Right ventricle myocardium superior (tissue), 1 donor: ENCODE results near the gene IGFBP5. TPM values are rescaled to one million over a fixed set of nuclear protein-coding genes. Genes with fewer than 3 reads are reported as not detected.

Experiments
- ATAC-seq: fragments of 200-7000 bp; cut with Tn5 transposase; one replicate; pipeline ENCODE4 v1.9.1; 2020; ENCODE audit warnings: mild to moderate bottlenecking; ENCODE audit not compliant: poor library complexity
- DNase-seq: peaks from one replicate; pipeline ENCODE4 v3.0.0-alpha.2; 2020
- intact Hi-C: fragments of 100-400 bp; cut with DNase I; formaldehyde crosslinking; loops from one replicate; pipeline ENCODE4 v1.11.2; 2022
- total RNA-seq: library from RNA; stranded (reverse); fragmentation: NEBNext Ultra II Directional; extraction: Animal tissue kit (Norgen Biotek cat#: 25700); gene quantifications from one replicate; pipeline ENCODE4 v1.2.1, GENCODE V29; 2021
- donor health status: DM: no; HTN: yes; CAD: no; lungs with severe emphysema.

Gene IGFBP5
- total RNA-seq, 1 donor from 2014 or later, result 134 TPM

GRCh38 chr2:216635171-216635570 lies 60.2 kb downstream of the IGFBP5 start:
- ATAC-seq (no peak), DNase-seq (no peak)
- intact Hi-C loops, result no loop called here

- intact Hi-C loops, result no loop called here
- no peak for DNase-seq
- no peak for ATAC-seq
Measured at GRCh38 chr2:216634370-216635148, 60.8 kb downstream of the IGFBP5 start.

DNA sequence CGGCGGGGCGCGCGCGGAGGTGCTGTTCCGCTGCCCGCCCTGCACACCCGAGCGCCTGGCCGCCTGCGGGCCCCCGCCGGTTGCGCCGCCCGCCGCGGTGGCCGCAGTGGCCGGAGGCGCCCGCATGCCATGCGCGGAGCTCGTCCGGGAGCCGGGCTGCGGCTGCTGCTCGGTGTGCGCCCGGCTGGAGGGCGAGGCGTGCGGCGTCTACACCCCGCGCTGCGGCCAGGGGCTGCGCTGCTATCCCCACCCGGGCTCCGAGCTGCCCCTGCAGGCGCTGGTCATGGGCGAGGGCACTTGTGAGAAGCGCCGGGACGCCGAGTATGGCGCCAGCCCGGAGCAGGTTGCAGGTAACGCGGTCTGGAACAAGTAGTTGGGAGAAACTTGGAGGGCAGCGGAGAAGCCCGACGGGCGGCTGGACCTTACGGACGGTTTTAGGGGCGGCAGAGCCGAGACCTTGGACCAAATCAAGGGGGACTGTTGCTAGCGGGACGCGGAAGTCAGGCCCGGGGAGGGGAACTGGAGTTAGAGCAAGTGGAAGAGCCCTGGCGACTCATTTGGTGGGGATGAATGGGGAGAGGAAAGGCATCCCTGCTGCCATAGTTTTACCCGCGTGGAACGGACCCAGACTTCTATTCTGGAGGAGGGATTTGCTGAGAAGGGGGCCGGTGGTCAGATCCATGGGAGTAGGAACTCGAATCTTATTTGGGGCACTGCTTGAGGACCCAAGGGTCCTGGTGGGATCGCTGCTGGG lies 61.6 kb downstream of the IGFBP5 start:
- DNase-seq (peak; percentile 48), ATAC-seq (peak; percentile 28)
- intact Hi-C loops, result no loop called here

- peak; percentile 57 for ATAC-seq
- intact Hi-C loops, result no loop called here
- peak; percentile 58 for DNase-seq
Measured at GRCh38 chr2:216632952-216633615, 62.3 kb downstream of the IGFBP5 start, which contains the start of gene IGFBP2. Gene IGFBP2, plus strand, starts transcription at chr2:216633420. Its CDS starts 104 bp downstream, at chr2:216633524.

GRCh38 chr2:216632346-216632951 lies 62.9 kb downstream of the IGFBP5 start:
- intact Hi-C loops, result no loop called here
- no peak for ATAC-seq
- DNase-seq, result no peak

GRCh38 chr2:216629784-216630183 lies 65.6 kb downstream of the IGFBP5 start:
- no peak for DNase-seq
- intact Hi-C loops, result no loop called here
- ATAC-seq, result no peak

- DNase-seq (no peak), ATAC-seq (no peak)
- intact Hi-C loops, result no loop called here
Measured at GRCh38 chr2:216626875-216627245, 68.5 kb downstream of the IGFBP5 start.

- intact Hi-C loops, result no loop called here
- no peak for DNase-seq
- ATAC-seq, result no peak
Measured at GRCh38 chr2:216626168-216626874, 69.0 kb downstream of the IGFBP5 start.

DNA sequence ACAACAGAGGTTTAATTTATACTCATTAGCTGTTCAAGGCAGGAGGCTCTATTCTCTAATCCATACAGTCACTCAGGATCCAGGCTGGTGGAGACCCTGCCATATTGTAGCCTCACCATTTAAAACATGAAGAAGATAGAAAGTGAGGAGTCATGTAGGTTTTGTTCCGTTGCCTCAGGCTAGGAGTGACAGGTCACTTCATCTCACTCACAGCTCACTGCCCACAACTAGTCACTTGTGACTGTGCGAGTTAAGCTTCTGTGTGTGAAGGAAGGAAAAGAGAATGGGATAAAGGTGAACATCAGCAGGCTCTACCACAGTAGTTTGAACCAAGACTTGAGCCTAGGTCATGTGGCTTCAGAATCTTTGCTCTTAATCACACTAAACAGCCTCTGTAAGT lies 71.1 kb downstream of the IGFBP5 start:
- intact Hi-C loops, result no loop called here
- no peak for ATAC-seq
- DNase-seq, result no peak

DNA sequence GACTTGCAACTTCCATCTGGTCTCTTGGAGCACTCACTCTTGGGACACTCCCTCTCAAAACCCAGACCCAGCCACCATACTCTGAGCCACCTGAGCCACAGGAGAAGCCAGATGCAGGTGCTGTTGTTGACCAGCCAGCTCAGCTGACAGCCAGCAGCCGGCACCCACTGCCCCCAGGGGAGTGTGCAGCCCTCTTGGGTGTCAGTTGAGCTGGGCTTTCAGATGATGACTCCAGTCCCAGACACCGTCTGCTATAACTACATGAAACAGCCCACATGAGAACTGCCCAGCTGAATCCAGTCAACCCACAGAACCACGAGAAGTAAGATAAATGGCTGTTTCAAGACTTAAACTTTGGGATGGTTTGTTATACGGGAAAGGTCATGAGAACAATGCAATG lies 72.8 kb downstream of the IGFBP5 start:
- intact Hi-C loops, result no loop called here

More for the DNA sequence above, 72.8 kb downstream of the IGFBP5 start:
- DNase-seq, result no peak
- ATAC-seq, result no peak

Other genes starting within 250 kb of the IGFBP5 start
- 1,979 TPM for gene RPL37A, start 196.7 kb downstream of the IGFBP5 start, total RNA-seq
- 51.1 TPM for gene IGFBP2, start 62.1 kb downstream of the IGFBP5 start, total RNA-seq
- not detected for gene TNP1, start 164.5 kb upstream of the IGFBP5 start, total RNA-seq